Body of pancreas (tissue), 4 donors: Measurements from ENCODE around the gene IFT27.
"Not testable (repeated sequence)": the region's sequence is repeated elsewhere in the genome, so short reads cannot be mapped to it uniquely, and the experiment has no call there.

Experiments
- POLR2A ChIP-seq, 3 donors: fragments of 450-650 bp; IDR thresholded peaks; one replicate each; pipeline ENCODE4 v1.6.1; 2016; ENCODE audit warnings: antibody characterized with exemption in 3 of 3, mild to moderate bottlenecking in 2 of 3
- TF ChIP-seq, protein P1 (sequence below), 7 experiments: fragments of 450-650 bp in 4 of 7; fragments of 200-600 bp in 3 of 7; sonication (generic) in 3 of 7; IDR thresholded peaks; one replicate each; pipeline ENCODE4 v1.5.1; 2016 to 2019; ENCODE audit warnings: antibody characterized with exemption in 7 of 7

DNA sequence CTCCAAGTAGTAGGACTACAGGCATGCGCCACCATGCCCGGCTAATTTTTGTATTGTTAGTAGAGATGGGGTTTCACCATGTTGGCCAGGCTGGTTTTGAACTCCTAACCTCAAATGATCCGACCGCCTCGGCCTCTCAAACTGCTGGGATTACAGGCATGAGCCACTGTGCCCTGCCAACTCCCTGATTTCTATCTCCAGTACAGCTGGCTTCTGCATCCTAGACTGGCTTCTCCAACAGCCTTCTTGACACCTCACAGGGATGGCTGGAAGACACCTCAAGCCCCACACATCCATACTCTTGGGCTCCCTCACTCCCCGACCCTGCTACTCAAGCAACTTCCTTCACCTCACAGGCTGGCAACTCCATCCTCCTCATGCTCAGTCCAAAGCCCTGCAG lies 44.6 kb downstream of the IFT27 start:
- TF ChIP-seq, protein P1, sequence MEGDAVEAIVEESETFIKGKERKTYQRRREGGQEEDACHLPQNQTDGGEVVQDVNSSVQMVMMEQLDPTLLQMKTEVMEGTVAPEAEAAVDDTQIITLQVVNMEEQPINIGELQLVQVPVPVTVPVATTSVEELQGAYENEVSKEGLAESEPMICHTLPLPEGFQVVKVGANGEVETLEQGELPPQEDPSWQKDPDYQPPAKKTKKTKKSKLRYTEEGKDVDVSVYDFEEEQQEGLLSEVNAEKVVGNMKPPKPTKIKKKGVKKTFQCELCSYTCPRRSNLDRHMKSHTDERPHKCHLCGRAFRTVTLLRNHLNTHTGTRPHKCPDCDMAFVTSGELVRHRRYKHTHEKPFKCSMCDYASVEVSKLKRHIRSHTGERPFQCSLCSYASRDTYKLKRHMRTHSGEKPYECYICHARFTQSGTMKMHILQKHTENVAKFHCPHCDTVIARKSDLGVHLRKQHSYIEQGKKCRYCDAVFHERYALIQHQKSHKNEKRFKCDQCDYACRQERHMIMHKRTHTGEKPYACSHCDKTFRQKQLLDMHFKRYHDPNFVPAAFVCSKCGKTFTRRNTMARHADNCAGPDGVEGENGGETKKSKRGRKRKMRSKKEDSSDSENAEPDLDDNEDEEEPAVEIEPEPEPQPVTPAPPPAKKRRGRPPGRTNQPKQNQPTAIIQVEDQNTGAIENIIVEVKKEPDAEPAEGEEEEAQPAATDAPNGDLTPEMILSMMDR (IDR thresholded peaks at IDR 0.05) = not testable (repeated sequence)
- TF ChIP-seq POLR2A (IDR thresholded peaks at IDR 0.05) = not testable (repeated sequence)
